ENCODE results near the gene PAX5. TPM values are rescaled to one million over a fixed set of nuclear protein-coding genes. Genes with fewer than 3 reads are reported as not detected.
"Not testable (repeated sequence)": the region's sequence is repeated elsewhere in the genome, so short reads cannot be mapped to it uniquely, and the experiment has no call there.

The PAX5 gene
- total and polyA plus RNA-seq, 2 of the 13 experiments (the other 11 are each of a cell fraction or from before 2014, with no cell fraction given), result not detected

DNA sequence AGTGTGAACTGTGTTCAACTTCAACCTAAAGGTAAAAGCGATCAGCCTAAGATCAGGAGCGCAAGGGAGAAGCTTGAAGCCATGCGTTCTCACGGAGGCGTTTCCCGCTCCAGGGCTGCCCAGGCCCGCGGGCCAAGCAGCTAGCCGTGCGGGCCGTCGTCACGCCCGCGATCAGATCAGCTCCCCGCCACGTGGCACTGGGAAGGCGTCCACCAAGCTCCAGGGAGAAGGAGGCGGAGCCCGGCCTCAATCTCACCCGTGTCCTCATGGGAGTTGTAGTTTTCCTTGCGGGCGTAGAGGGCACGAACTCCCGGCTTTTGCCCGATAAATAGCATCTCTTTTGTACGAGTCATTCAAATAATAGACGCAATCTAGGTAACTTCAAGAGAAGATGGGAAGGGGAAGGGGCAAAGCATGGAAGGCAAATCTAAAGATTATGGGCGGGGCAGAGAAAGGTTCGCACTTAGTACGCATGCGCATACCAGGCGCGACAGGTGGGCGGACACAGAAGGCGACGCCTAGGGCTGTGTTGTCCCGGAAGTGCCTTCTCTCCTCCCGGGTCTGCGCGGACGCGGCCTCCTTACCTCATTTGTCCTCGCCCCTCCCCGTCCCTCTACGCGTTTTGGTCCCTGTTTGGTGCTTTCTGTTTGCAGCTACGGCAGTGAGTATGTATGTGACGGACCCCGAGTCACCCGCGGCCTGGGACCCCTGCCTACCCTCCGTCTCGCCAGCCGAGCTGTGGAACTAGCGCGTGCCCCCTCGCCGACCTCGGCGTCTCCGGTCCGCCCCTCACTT, 45.5 kb upstream of the PAX5 start (continued):
- TF ChIP-seq ZNF432 (CRISPR knock-in tag; IDR thresholded peaks at IDR 0.05; ENCODE audit: borderline replicate concordance) (peak; percentile 76; the same call in 1 of the 2 replicates), PAX8 (CRISPR knock-in tag; IDR thresholded peaks at IDR 0.05; ENCODE audit: borderline replicate concordance) (peak; percentile 28; the same call in 1 of the 2 replicates)
- TF ChIP-seq, protein P1, sequence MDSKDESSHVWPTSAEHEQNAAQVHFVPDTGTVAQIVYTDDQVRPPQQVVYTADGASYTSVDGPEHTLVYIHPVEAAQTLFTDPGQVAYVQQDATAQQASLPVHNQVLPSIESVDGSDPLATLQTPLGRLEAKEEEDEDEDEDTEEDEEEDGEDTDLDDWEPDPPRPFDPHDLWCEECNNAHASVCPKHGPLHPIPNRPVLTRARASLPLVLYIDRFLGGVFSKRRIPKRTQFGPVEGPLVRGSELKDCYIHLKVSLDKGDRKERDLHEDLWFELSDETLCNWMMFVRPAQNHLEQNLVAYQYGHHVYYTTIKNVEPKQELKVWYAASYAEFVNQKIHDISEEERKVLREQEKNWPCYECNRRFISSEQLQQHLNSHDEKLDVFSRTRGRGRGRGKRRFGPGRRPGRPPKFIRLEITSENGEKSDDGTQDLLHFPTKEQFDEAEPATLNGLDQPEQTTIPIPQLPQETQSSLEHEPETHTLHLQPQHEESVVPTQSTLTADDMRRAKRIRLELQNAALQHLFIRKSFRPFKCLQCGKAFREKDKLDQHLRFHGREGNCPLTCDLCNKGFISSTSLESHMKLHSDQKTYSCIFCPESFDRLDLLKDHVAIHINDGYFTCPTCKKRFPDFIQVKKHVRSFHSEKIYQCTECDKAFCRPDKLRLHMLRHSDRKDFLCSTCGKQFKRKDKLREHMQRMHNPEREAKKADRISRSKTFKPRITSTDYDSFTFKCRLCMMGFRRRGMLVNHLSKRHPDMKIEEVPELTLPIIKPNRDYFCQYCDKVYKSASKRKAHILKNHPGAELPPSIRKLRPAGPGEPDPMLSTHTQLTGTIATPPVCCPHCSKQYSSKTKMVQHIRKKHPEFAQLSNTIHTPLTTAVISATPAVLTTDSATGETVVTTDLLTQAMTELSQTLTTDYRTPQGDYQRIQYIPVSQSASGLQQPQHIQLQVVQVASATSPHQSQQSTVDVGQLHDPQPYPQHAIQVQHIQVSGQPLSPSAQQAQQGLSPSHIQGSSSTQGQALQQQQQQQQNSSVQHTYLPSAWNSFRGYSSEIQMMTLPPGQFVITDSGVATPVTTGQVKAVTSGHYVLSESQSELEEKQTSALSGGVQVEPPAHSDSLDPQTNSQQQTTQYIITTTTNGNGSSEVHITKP (CRISPR knock-in tag; IDR thresholded peaks at IDR 0.05; ENCODE audit: low read depth), result peak; percentile 68; the same call in 1 of the 2 replicates

GRCh38 chr9:37074790-37075189, 40.7 kb upstream of the PAX5 start:
- H2AFZ ChIP-seq (ENCODE audit: low read length); DNase-seq (ENCODE audit: low spot score); ATAC-seq; H3K27ac ChIP-seq (ENCODE audit: extremely low read length, insufficient read depth, low read length); H4K20me1 ChIP-seq (ENCODE audit: insufficient read depth, low read length); H3K9me3 ChIP-seq (ENCODE audit: low read length); H3K79me2 ChIP-seq (ENCODE audit: insufficient read depth, low read length); intact Hi-C loops (cut with micrococcal nuclease; ENCODE audit: unreplicated experiment); POLR2A ChIA-PET; H3K9ac ChIP-seq (ENCODE audit: insufficient read depth, low read depth, low read length); H3K4me2 ChIP-seq (ENCODE audit: low read depth, low read length); in situ Hi-C loops (cut with HindIII; ENCODE audit: extremely low pct_ligation_motif_present, low pct_unique_long_range_greater_than_20kb); BruUV-seq (replicated peaks); H3K27me3 ChIP-seq (ENCODE audit: control insufficient read depth in 1 of 2, insufficient read depth in 2 of 2, low read length in 2 of 2); H3K4me3 ChIP-seq (replicated peaks in 1 of 3; ENCODE audit: insufficient read depth in 1 of 3, low read depth in 2 of 3, low read length in 3 of 3); FAIRE-seq; CTCF ChIA-PET (ENCODE audit: low intra/inter-chr PET ratio, low total read pairs); H3K4me1 ChIP-seq (ENCODE audit: insufficient read depth, low read length); H3K36me3 ChIP-seq (replicated peaks in 1 of 2; ENCODE audit: control insufficient read depth in 1 of 2, insufficient read depth in 2 of 2, low read length in 2 of 2): not testable (repeated sequence)
- 6% methylated on average over 4 of the region's 4 CpGs for WGBS (ENCODE audit: low lambda C conversion rate)

All from HepG2 (cell line).